ENCODE measurements around the gene CACNA2D3. TPM values are rescaled to one million over a fixed set of nuclear protein-coding genes. Genes with fewer than 3 reads are reported as not detected.

The CACNA2D3 gene
- total RNA-seq, 1 experiment from 2014 or later = not detected

DNA sequence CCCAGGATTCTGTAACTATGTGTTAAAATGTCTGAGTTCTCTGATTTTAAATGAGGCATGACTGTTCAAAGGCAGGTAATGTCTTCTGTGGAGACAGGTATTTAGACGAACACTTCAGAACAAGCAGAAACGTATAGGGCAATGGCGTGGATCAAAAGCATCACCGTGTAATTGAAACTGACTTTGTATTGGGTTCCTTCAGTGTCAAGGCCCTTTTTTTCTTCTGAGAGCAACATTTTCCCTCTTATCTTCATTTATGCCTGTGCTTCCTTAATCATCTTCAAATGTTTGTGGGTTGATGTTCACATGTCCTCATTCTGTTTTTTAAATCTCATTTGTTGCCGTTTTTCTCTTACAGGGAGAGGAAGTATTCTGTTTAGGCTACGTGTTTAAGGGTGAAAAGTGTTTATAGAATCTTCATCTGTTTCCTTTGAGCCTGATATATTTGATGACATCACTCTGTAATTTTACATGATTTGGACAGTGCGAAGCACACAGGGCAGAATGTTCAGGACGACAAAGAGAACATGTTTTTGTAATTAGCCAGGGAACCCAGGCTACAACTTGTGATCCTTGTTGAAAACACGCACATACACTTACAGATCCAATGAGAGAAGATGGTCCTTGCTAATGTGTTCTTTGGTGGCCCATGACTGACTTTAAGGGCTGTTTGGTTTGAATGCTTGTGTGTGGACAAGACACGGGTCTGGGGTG lies 609.5 kb downstream of the CACNA2D3 start:
- BruUV-seq (replicated peaks) = no TSS peak
- no peaks in the 10 kb centered on the region for H3K36me3 ChIP-seq (ENCODE audit: low read depth, low read length)
- H4K20me1 ChIP-seq (ENCODE audit: low read length) = no peaks in the 10 kb centered on the region
- H3K9me3 ChIP-seq (ENCODE audit: low read length) = no peaks in the 10 kb centered on the region
- H3K27ac ChIP-seq (ENCODE audit: low read length) = no peak overlapping the region
- TF ChIP-seq EZH2 (IDR thresholded peaks at IDR 0.05; ENCODE audit: low read length, unreplicated experiment) = no peak
- no peak for TF ChIP-seq CTCF (conservative IDR thresholded peaks at IDR 0.05; ENCODE audit: low read depth, low read length)
- TF ChIP-seq EZH2phosphoT487 (IDR thresholded peaks at IDR 0.05; ENCODE audit: borderline replicate concordance, low read length) = no peak
- no peak overlapping the region for H3K9ac ChIP-seq (ENCODE audit: low read length)
- no peak overlapping the region for H3K4me3 ChIP-seq (ENCODE audit: low read length)
- ChIA-PET CTCF (no interaction called here), POLR2A (ENCODE audit: unreplicated experiment) (no interaction called here)
- H3K9me2 ChIP-seq (replicated peaks; ENCODE audit: low read length) = no peaks in the 10 kb centered on the region
- DNase-seq (no peak), ATAC-seq (no peak)
- no peaks in the 10 kb centered on the region for H3F3A ChIP-seq (ENCODE audit: low read length, unreplicated experiment)
- H3K27me3 ChIP-seq (ENCODE audit: low read length) = peaks cover 13% of the 10 kb centered on the region
- no peaks in the 10 kb centered on the region for H3K79me2 ChIP-seq (ENCODE audit: low read length)
- no peaks in the 10 kb centered on the region for H3K4me1 ChIP-seq (ENCODE audit: insufficient read depth, low read length)
- no peak overlapping the region for H2AFZ ChIP-seq (ENCODE audit: low read length)
- no peak overlapping the region for H3K4me2 ChIP-seq (ENCODE audit: low read length)
- intact Hi-C loops (cut with micrococcal nuclease) = no loop called here

DNA sequence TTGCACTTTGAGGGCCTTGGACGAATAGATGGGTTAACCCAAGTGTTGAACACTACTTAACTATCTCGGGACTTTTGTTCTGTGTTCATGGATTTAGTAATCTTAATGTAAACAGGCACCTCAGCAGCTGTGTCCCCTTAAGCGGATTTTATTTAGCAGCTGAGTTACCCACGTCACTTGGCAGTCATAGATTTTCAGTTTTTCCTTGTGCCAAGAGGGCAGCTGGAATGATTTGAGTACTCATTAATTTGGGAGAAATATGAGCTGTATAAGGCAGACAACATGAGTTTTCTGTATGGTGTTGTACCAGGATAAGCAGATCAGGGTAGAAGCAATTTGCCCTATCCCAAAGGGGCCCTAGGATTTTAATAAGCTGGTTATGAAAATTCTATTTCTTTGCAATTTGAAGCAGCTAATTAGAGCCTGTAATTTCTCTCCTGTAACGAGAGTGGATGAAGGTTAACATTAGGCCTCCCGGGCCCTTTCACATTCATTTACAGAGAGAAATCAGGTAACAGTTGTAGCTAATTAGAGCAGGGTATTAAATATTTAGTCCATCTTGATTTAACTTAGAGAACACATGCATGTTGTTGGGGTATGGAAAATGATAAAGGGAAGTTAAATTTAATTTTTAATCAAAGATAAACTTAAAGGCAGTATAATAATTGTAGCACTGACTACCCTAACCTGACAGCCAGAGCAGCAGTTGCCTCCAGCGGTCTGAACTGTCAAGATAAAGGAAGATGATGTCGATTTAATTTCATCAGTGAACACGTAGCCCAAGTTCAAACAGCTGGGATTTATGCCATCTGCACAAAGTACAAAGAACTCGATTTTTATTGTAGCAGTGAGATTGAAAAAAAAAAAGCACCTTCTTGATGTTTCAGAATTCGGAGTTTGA lies 611.0 kb downstream of the CACNA2D3 start:
- H4K20me1 ChIP-seq (ENCODE audit: low read length) = no peaks in the 10 kb centered on the region
- DNase-seq = no peak
- no peaks in the 10 kb centered on the region for H3K36me3 ChIP-seq (ENCODE audit: low read depth, low read length)
- H3K27ac ChIP-seq (ENCODE audit: low read length) = no peak overlapping the region
- H3K9me2 ChIP-seq (replicated peaks; ENCODE audit: low read length) = no peaks in the 10 kb centered on the region
- no peak overlapping the region for H3K4me2 ChIP-seq (ENCODE audit: low read length)
- ChIA-PET POLR2A (ENCODE audit: unreplicated experiment) (interaction anchor here (0.5 kb wide), 1 partner anchor 1519 kb away, joined by 6 read pairs; no protein-coding TSS in a partner anchor), CTCF (no interaction called here)
- no peaks in the 10 kb centered on the region for H3F3A ChIP-seq (ENCODE audit: low read length, unreplicated experiment)
- H3K79me2 ChIP-seq (ENCODE audit: low read length) = no peaks in the 10 kb centered on the region
- no TSS peak for BruUV-seq (replicated peaks)
- intact Hi-C loops (cut with micrococcal nuclease) = no loop called here
- H3K9me3 ChIP-seq (ENCODE audit: low read length) = no peaks in the 10 kb centered on the region
- no peaks in the 10 kb centered on the region for H3K4me1 ChIP-seq (ENCODE audit: insufficient read depth, low read length)
- no peak for ATAC-seq
- no peak overlapping the region for H3K4me3 ChIP-seq (ENCODE audit: low read length)
- TF ChIP-seq CTCF (conservative IDR thresholded peaks at IDR 0.05; ENCODE audit: low read depth, low read length) (no peak), EZH2 (IDR thresholded peaks at IDR 0.05; ENCODE audit: low read length, unreplicated experiment) (no peak), EZH2phosphoT487 (IDR thresholded peaks at IDR 0.05; ENCODE audit: borderline replicate concordance, low read length) (no peak)
- H2AFZ ChIP-seq (ENCODE audit: low read length) = no peak overlapping the region
- peaks cover 13% of the 10 kb centered on the region for H3K27me3 ChIP-seq (ENCODE audit: low read length)
- no peak overlapping the region for H3K9ac ChIP-seq (ENCODE audit: low read length)
